ENCODE results near the gene S100A4. TPM values are rescaled to one million over a fixed set of nuclear protein-coding genes. Genes with fewer than 3 reads are reported as not detected.

The S100A4 gene
- total RNA-seq, 1 experiment from 2014 or later: 22.7 TPM

GRCh38 chr1:153544453-153545066, 1.0 kb downstream of the S100A4 start (continued):
- TF ChIP-seq ZNF425 (CRISPR knock-in tag; conservative IDR thresholded peaks at IDR 0.05): no peak
- TF ChIP-seq ATF1 (CRISPR knock-in tag; IDR thresholded peaks at IDR 0.05): no peak

GRCh38 chr1:153543736-153544135, 1.9 kb downstream of the S100A4 start:
- ChIA-PET CTCF (interaction anchor here (1.9 to 5.3 kb wide), 4 partner anchors 8 to 84 kb away, joined by 4 to 50 read pairs (median 18); partner anchors contain the start of genes S100A13 and S100A6), POLR2A (no interaction called here)
- Mint-ChIP-seq H3K36me3 (no peaks in the 10 kb centered on the region; the same call in 1 of the 2 replicates), H3K27me3 (ENCODE audit: low read depth) (peaks cover 2% of the 10 kb centered on the region; the same call in 1 of the 2 replicates), H3K4me1 (peaks cover 50% of the 10 kb centered on the region), H3K27ac (no peak overlapping the region), H3K4me3 (no peak overlapping the region), H3K9me3 (no peaks in the 10 kb centered on the region)
- ATAC-seq: no peak
- no peak for DNase-seq (ENCODE audit: low spot score)
- TF ChIP-seq CDX4 (CRISPR knock-in tag; IDR thresholded peaks at IDR 0.05; ENCODE audit: borderline replicate concordance) (no peak), RORB (CRISPR knock-in tag; IDR thresholded peaks at IDR 0.05) (no peak), PREB (CRISPR knock-in tag; IDR thresholded peaks at IDR 0.05; ENCODE audit: borderline replicate concordance) (no peak), CREM (CRISPR knock-in tag; IDR thresholded peaks at IDR 0.05) (no peak), ESRRA (CRISPR knock-in tag; IDR thresholded peaks at IDR 0.05; ENCODE audit: borderline replicate concordance) (no peak), PRDM15 (CRISPR knock-in tag; IDR thresholded peaks at IDR 0.05) (no peak), ZSCAN18 (CRISPR knock-in tag; IDR thresholded peaks at IDR 0.05) (no peak), ATF6 (CRISPR knock-in tag; IDR thresholded peaks at IDR 0.05) (no peak), MAX (CRISPR knock-in tag; IDR thresholded peaks at IDR 0.05) (no peak)

Data from WTC11 (cell line).